Karpas-422 (cell line): Measurements from ENCODE around the gene SLC23A2. TPM values are rescaled to one million over a fixed set of nuclear protein-coding genes. Genes with fewer than 3 reads are reported as not detected.

Source experiments
- DNase-seq: peaks from one replicate; pipeline ENCODE4 v3.0.0-alpha.2; 2015
- H2AFZ ChIP-seq: fragments of 200-600 bp; sonication (generic); 2 replicates; pipeline ENCODE4 v1.6.1; 2014; ENCODE audit warnings: antibody characterized with exemption, low read length, mixed read lengths
- H3K27ac ChIP-seq: fragments of 200-600 bp; sonication (generic); 2 replicates; pipeline ENCODE4 v1.5.1; 2014; ENCODE audit warnings: mild to moderate bottlenecking, low read length, moderate library complexity
- H3K27me3 ChIP-seq: fragments of 200-600 bp; sonication (generic); 2 replicates; pipeline ENCODE4 v1.6.1; 2014; ENCODE audit warnings: low read length, mixed read lengths
- H3K36me3 ChIP-seq: fragments of 200-600 bp; sonication (generic); 2 replicates; pipeline ENCODE4 v1.6.1; 2014; ENCODE audit warnings: low read length, mixed read lengths; ENCODE audit not compliant: insufficient read depth
- H3K4me1 ChIP-seq: fragments of 200-600 bp; sonication (generic); 2 replicates; pipeline ENCODE4 v1.6.1; 2014; ENCODE audit warnings: mild to moderate bottlenecking, low read length, mixed read lengths
- H3K4me2 ChIP-seq: fragments of 200-600 bp; sonication (generic); 2 replicates; pipeline ENCODE4 v1.6.1; 2014; ENCODE audit warnings: low read length, low read depth, mild to moderate bottlenecking; ENCODE audit not compliant: poor library complexity, severe bottlenecking
- H3K4me3 ChIP-seq: fragments of 200-600 bp; sonication (generic); 2 replicates; pipeline ENCODE4 v1.5.1; 2014; ENCODE audit warnings: mild to moderate bottlenecking, antibody characterized with exemption, low read length, mixed read lengths
- H3K79me2 ChIP-seq: fragments of 200-600 bp; sonication (generic); 2 replicates; pipeline ENCODE4 v1.6.1; 2014; ENCODE audit warnings: mild to moderate bottlenecking, low read length, mixed read lengths
- H3K9ac ChIP-seq: fragments of 200-600 bp; sonication (generic); 2 replicates; pipeline ENCODE4 v1.6.0; 2014; ENCODE audit warnings: low read length
- H3K9me2 ChIP-seq: fragments of 200-600 bp; sonication (generic), shearing (Covaris generic); replicated peaks from 2 replicates; pipeline ENCODE4 v1.6.0; 2014; ENCODE audit warnings: mild to moderate bottlenecking, low read length, moderate library complexity; ENCODE audit not compliant: insufficient read depth
- H3K9me3 ChIP-seq: fragments of 300-700, 200-600 bp; sonication (generic); 2 replicates; pipeline ENCODE4 v1.6.1; 2014; ENCODE audit warnings: low read length, mixed read lengths
- H4K20me1 ChIP-seq: fragments of 200-600 bp; sonication (generic); 2 replicates; pipeline ENCODE4 v1.6.1; 2014; ENCODE audit warnings: mild to moderate bottlenecking, antibody characterized with exemption, low read length, low read depth; ENCODE audit not compliant: insufficient read depth
- total RNA-seq: library from RNA; depleted of rRNA; stranded (reverse); fragments of >200 nt; shearing (Covaris generic); gene quantifications from 2 replicates; pipeline ENCODE4 v1.2.3, GENCODE V29; 2014; ENCODE audit warnings: low replicate concordance

The SLC23A2 gene
- total RNA-seq, 1 experiment from 2014 or later: 49.2 TPM

DNA sequence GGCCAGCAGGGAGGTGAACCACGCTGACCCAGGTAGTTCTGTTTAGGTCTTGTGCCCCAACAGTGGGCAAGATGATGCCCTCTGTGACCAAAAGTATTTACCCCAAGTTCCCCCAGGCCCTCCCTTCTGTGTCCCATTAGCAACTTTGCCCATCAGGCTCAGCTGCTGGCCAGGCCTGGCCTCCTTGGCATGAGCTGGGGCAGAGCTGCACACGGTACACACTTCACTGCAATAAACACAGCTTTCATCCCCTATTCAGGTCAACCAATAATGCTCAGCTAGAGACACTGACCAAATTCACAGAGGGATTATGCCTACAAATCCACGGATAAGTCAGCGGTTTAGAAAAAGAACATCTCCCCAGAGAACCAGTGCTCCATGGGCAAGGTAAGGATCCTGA lies 103.7 kb downstream of the SLC23A2 start:
- Histone ChIP-seq H3K27me3 (no peaks in the 10 kb centered on the region), H3K4me1 (peaks cover 56% of the 10 kb centered on the region), H2AFZ (no peak overlapping the region), H3K79me2 (peaks cover 27% of the 10 kb centered on the region), H3K36me3 (peaks cover 4% of the 10 kb centered on the region; the same call in 1 of the 2 replicates), H4K20me1 (no peaks in the 10 kb centered on the region; the same call in 1 of the 2 replicates), H3K27ac (peak overlapping the region; percentile 87), H3K9me3 (no peaks in the 10 kb centered on the region), H3K4me2 (peak overlapping the region; percentile 66), H3K4me3 (no peak overlapping the region), H3K9me2 (no peaks in the 10 kb centered on the region), H3K9ac (no peak overlapping the region)
- DNase-seq: no peak

DNA sequence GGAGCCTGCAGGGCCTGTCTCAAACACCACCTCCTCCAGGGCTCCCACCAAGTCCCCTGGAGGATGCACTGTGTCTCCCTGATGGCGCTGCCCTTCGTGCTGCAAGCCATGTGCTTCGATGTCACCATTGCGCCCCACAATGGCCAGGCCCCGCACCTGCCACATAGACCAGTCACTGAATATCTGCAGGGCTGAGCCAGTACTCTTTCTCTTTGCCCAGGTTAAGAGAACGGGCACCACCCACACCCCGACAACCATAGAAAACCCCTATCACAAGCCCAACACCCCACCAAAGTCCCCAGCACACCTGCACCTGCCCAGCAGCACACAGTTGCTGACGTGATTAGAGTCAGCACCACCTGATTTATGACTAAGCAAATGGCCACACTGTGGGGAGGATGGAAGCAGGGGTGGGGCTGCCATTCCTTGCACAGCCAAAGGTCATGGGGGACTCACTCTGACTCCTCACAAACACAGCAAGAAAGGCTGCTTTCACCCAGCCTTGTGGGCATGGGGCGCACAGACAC lies 104.3 kb downstream of the SLC23A2 start:
- Histone ChIP-seq H3K36me3 (peaks cover 4% of the 10 kb centered on the region; the same call in 1 of the 2 replicates), H4K20me1 (no peaks in the 10 kb centered on the region; the same call in 1 of the 2 replicates), H3K9me2 (no peaks in the 10 kb centered on the region), H3K27me3 (no peaks in the 10 kb centered on the region), H3K9me3 (no peaks in the 10 kb centered on the region), H3K9ac (peak overlapping the region; percentile 51), H3K4me2 (peak overlapping the region; percentile 66), H3K4me1 (peaks cover 56% of the 10 kb centered on the region), H3K79me2 (peaks cover 27% of the 10 kb centered on the region), H3K4me3 (no peak overlapping the region), H2AFZ (no peak overlapping the region), H3K27ac (peak overlapping the region; percentile 87)
- peak; percentile 90 for DNase-seq

- peaks cover 27% of the 10 kb centered on the region for H3K79me2 ChIP-seq
- H3K4me2 ChIP-seq: peak overlapping the region; percentile 66
- peaks cover 4% of the 10 kb centered on the region; the same call in 1 of the 2 replicates for H3K36me3 ChIP-seq
- H3K4me3 ChIP-seq: peak overlapping the region; percentile 36; the same call in 1 of the 2 replicates
- H3K9me2 ChIP-seq: no peaks in the 10 kb centered on the region
- peak overlapping the region; percentile 51 for H3K9ac ChIP-seq
- H2AFZ ChIP-seq: no peak overlapping the region
- H3K4me1 ChIP-seq: peaks cover 56% of the 10 kb centered on the region
- H3K27ac ChIP-seq: peak overlapping the region; percentile 87
- no peaks in the 10 kb centered on the region for H3K27me3 ChIP-seq
- no peaks in the 10 kb centered on the region; the same call in 1 of the 2 replicates for H4K20me1 ChIP-seq
- H3K9me3 ChIP-seq: no peaks in the 10 kb centered on the region
- no peak for DNase-seq
These were observed 105.1 kb downstream of the SLC23A2 start for GRCh38 chr20:4896119-4896702.

DNA sequence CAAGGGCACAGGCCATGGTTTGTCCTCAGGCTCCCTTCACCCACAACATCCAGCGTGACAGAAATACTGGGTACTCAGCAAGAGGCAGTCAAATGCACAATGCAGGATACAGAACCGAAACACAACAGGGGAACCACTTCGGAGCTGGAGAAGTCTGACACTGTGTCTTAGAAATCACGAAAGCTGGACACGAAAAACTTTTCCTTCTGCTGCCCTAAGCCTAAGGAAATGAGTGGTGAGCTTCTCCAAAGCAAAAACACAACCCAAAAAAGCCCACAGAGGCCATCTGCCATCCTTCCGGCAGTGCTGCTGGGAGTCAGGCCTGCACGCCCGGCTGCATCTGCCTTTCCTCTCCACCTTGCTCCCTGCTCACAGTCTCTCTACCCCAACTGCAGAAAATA lies 106.3 kb downstream of the SLC23A2 start:
- DNase-seq: peak; percentile 79
- H2AFZ ChIP-seq: no peak overlapping the region
- H3K27me3 ChIP-seq: no peaks in the 10 kb centered on the region
- peak overlapping the region; percentile 66 for H3K4me2 ChIP-seq
- peak overlapping the region; percentile 87 for H3K27ac ChIP-seq
- H3K79me2 ChIP-seq: peaks cover 27% of the 10 kb centered on the region
- no peaks in the 10 kb centered on the region for H3K9me3 ChIP-seq
- H3K4me1 ChIP-seq: peaks cover 56% of the 10 kb centered on the region
- peak overlapping the region; percentile 51 for H3K9ac ChIP-seq
- no peaks in the 10 kb centered on the region for H3K9me2 ChIP-seq
- no peaks in the 10 kb centered on the region; the same call in 1 of the 2 replicates for H3K36me3 ChIP-seq
- H4K20me1 ChIP-seq: no peaks in the 10 kb centered on the region; the same call in 1 of the 2 replicates
- H3K4me3 ChIP-seq: peak overlapping the region; percentile 36; the same call in 1 of the 2 replicates

DNA sequence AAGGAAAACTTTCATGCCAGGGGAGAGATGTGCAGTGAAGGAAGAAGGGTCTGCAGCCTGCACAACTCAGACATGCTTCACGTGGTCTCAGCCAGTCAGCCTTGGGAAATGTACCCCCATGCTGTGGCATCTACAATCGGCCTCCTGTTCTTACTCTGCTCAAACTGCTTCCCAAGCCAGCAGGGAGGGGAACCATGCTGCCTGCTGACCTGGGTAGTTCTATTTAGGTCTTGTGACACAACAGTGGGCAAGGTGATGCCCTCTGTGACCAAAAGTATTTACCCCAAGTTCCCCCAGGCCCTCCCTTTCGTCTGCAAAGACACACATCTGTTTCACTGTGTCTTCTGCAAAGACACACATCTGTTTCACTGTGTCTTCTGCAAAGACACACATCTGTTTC lies 106.9 kb downstream of the SLC23A2 start:
- Histone ChIP-seq H3K79me2 (peaks cover 27% of the 10 kb centered on the region), H3K4me3 (peak overlapping the region; percentile 36; the same call in 1 of the 2 replicates), H3K27me3 (no peaks in the 10 kb centered on the region), H3K9ac (peak overlapping the region; percentile 51), H3K4me1 (peaks cover 55% of the 10 kb centered on the region), H3K27ac (peak overlapping the region; percentile 87), H3K9me3 (no peaks in the 10 kb centered on the region), H3K36me3 (no peaks in the 10 kb centered on the region; the same call in 1 of the 2 replicates), H3K9me2 (no peaks in the 10 kb centered on the region), H2AFZ (no peak overlapping the region), H3K4me2 (peak overlapping the region; percentile 66), H4K20me1 (no peaks in the 10 kb centered on the region; the same call in 1 of the 2 replicates)
- no peak for DNase-seq

DNA sequence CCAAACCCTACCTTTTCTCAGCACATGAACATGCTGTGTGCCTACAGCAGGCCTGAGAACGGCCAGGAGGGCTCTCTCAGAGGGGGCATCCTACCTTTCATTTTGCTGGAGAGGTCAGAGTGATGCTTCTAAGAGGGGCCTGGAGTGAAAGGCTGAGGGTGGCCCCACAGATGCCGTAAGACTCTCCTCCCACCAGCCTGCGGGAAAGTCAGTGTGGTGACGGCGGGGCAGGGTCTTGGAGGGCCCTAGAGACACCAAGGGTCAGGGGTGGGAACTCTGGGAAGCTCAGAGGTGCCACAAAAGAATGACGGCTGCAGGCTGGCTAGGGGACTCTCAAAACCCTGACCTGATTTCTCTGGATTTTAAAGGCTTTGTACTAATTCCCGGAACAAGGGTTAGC lies 107.6 kb downstream of the SLC23A2 start:
- Histone ChIP-seq H3K9me2 (no peaks in the 10 kb centered on the region), H3K36me3 (no peaks in the 10 kb centered on the region; the same call in 1 of the 2 replicates), H2AFZ (no peak overlapping the region), H3K4me1 (peaks cover 49% of the 10 kb centered on the region), H3K9ac (no peak overlapping the region), H4K20me1 (no peaks in the 10 kb centered on the region; the same call in 1 of the 2 replicates), H3K4me2 (no peak overlapping the region), H3K27me3 (no peaks in the 10 kb centered on the region), H3K4me3 (no peak overlapping the region), H3K9me3 (no peaks in the 10 kb centered on the region), H3K27ac (peak overlapping the region; percentile 87), H3K79me2 (peaks cover 27% of the 10 kb centered on the region)
- DNase-seq: no peak

DNA sequence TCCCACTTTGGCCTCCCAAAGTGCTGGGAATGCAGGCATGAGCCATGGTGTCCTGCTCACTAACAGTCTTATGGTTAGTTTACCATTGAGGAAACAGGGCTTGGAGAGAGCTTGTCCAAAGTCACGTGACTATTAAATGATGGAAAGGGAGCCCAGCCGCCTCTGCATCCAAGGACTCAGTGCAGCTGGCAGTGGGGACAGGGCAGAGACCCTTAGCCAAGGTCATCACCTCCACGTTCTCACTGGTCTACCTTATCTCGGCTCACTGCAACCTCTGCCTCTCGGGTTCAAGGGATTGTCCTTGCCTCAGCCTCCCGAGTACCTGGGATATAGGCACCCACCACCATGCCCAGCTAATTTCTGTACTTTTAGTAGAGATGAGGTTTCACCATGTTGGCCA lies 109.3 kb downstream of the SLC23A2 start:
- Histone ChIP-seq H3K27ac (no peak overlapping the region), H3K9me3 (no peaks in the 10 kb centered on the region), H4K20me1 (no peaks in the 10 kb centered on the region; the same call in 1 of the 2 replicates), H3K4me1 (peaks cover 35% of the 10 kb centered on the region), H3K4me2 (no peak overlapping the region), H3K36me3 (no peaks in the 10 kb centered on the region; the same call in 1 of the 2 replicates), H3K79me2 (peaks cover 23% of the 10 kb centered on the region), H3K4me3 (no peak overlapping the region), H3K27me3 (no peaks in the 10 kb centered on the region), H3K9me2 (no peaks in the 10 kb centered on the region), H3K9ac (no peak overlapping the region), H2AFZ (no peak overlapping the region)
- no peak for DNase-seq

DNA sequence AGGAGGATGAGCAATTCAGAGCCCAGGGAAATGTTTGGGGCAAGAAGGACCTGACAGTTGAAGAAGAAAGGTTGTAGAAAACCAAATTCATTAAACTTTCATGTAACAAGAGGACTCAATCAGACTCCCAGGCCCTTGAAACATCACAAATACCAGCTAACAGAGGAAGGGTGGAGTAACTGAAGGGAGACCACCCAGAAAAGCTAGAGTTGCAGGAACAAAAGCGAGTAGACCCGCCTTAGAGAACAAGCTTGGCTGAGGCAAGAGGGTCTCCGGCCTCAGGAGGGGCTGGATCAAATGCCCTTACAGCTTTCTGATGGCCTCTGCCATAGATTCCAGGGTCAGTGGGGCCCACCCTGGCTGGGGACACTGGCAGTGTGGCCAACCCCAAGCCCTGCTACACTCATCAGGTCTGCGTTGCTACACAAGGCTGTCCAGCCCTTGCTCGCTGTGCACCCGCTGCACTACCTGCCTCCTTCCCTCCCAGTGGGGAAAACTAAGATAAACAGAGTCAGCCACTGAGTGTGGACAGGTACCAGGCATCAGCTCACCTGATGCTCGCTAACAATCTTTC lies 110.0 kb downstream of the SLC23A2 start:
- Histone ChIP-seq H3K9ac (no peak overlapping the region), H2AFZ (no peak overlapping the region), H3K27ac (no peak overlapping the region), H3K9me2 (no peaks in the 10 kb centered on the region), H3K27me3 (no peaks in the 10 kb centered on the region), H3K4me2 (no peak overlapping the region), H3K79me2 (peaks cover 21% of the 10 kb centered on the region), H3K36me3 (no peaks in the 10 kb centered on the region; the same call in 1 of the 2 replicates), H3K4me1 (peaks cover 30% of the 10 kb centered on the region), H3K4me3 (no peak overlapping the region), H4K20me1 (no peaks in the 10 kb centered on the region; the same call in 1 of the 2 replicates), H3K9me3 (no peaks in the 10 kb centered on the region)
- DNase-seq: no peak
